ENCODE results near the gene RAB12. TPM values are rescaled to one million over a fixed set of nuclear protein-coding genes. Genes with fewer than 3 reads are reported as not detected.
"Not testable (repeated sequence)": the region's sequence is repeated elsewhere in the genome, so short reads cannot be mapped to it uniquely, and the experiment has no call there.

Gene RAB12, protein sequence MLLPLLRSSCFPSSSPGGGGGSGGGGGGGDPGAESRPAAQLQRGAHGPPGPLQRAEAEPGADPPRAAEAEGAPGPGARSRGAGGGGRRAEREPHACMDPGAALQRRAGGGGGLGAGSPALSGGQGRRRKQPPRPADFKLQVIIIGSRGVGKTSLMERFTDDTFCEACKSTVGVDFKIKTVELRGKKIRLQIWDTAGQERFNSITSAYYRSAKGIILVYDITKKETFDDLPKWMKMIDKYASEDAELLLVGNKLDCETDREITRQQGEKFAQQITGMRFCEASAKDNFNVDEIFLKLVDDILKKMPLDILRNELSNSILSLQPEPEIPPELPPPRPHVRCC
- total RNA-seq (ENCODE audit: insufficient read depth, low replicate concordance): 78.5 TPM

DNA sequence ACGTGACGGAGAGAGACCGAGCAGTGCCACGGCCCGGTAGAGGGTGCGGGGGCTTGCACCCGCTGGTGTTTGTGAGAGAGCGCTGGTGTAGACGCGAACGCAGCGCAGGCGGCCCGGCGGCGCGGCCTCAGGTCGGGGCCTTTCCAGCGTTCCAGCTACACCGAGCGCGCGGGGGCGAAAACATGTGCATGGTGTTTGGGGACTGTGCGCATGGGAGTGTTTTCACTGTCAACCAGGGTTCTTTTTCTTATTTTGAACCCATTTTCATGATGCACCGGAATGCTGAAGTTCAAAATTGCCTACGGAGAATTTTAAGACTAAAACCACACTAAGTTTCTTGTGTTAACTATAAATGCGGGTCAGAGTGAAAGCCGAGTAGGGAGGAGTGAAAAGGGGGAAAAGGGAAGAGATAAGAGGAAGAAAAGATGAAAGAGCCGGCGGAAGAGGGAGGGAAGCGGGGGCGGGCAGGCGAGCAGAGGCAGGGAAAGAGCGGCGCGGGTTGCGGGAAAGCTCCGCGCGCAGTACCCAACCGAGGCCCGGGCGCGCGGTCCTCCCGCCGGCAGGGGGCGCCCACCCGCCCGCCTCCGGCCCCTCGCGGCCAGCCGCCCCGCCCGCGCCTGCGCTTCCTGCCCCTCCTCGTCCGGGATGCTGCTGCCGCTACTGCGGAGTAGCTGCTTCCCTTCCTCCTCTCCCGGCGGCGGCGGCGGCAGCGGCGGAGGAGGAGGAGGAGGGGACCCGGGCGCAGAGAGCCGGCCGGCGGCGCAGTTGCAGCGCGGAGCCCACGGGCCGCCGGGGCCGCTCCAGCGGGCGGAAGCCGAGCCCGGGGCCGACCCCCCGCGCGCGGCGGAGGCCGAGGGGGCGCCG, at the start of gene RAB12:
RAB12 (plus strand) TSS at position 643 of the 864 bp plus-strand sequence; CDS start at position 646, 3 bp downstream.
- DNase-seq (ENCODE audit: low spot score): peak; percentile 83

DNA sequence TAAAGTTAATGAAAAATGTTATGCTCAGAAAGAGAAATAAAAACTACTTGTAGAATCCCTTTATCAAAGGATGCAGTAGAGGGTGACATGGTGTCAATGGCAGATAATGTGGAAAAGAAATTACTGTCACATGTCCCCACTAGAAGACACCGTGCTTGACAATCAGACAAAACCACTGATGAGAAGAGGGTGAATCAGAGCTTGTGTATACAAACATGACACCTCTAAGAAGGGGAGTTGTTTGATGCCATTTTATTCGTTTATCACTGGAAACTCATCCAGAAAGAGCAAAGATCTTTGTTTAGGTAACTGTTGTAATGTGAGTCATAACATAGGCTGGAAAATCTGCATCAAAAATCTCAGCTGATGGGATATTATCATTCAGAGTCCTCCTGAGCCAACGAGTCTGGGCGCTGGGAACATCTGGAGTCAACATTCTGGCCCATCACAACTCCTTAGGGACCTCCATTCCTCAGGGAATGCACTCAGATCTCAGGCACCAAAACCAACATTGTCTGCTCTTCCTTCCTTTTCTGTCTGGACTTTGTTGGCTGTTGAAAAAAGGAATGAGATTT, 49.5 kb upstream of the RAB12 start:
- no peak for DNase-seq (ENCODE audit: low spot score)

DNA sequence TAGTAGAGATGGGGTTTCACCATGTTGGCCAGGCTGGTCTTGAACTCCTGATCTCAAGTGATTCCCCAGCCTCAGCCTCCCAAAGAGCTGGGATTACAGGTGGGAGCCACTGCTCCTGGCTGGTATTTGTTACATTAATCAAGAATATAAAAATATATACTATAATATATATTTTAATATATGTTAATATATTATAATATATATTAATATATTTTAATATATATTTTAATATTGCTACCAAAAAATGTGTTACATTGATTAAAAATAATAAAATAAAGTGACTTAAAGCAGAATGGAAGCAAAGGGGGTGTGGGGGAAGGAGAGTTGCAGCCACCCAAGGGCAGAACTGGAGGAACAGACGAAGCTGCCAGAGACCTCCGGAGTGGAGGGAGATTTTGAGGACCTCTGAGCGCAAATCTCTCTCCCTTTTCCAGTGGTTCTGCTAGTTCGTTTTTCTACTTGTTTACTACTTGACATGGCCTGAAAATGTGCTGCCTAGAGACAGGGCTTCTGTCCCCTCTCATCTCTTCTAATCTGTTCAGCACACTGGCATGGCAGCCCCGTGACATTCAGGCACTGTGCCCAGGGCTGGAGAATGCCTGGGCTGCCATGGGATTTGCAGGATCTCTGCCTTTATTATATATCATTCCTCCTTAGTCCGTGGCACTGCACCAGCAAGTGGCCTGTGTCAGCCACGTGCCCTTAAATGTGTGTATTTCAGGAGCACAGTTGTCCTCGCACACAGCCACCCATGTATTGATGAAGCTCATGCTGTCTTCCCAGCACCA, 47.9 kb upstream of the RAB12 start:
- no peak for DNase-seq (ENCODE audit: low spot score)

DNA sequence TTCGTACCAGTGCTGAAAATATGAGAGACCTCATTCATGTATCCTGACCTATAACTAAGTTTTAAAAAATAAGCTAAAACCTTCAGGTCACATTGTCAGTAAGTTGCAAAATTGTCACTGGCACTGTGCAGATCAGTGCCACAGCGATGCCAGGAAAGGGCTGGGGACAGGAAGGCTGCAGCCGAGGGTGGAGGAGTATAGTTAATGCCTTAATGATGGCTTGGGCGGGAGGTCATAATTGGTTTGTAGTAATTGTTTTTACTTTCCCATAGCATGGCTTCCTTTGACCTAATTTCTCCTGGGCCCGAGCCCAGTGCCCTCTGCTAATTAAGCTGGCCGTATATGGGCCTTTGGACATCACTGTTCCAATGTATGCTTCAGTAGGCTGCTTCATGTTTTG, 47.2 kb upstream of the RAB12 start:
- no peak for DNase-seq (ENCODE audit: low spot score)

DNA sequence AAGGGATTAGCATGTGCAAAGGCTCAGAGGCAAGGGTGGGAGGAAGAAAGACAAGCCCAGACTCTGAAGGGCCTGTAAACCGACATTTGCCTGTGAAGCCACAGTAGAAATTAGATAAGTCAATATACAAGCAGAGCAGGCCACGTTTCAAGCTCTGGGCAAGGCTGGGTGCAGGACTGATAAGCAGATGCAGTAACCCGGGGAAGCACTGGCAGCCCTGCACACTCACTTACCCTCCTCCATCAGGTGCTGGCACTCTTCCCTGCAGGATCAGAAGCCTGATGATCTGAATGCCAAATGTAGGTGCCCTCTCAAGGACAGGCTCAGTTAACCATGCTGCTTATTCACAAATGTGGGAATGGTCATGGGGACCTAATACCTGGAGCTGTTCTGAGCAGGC, 46.3 kb upstream of the RAB12 start:
- no peak for DNase-seq (ENCODE audit: low spot score)

DNA sequence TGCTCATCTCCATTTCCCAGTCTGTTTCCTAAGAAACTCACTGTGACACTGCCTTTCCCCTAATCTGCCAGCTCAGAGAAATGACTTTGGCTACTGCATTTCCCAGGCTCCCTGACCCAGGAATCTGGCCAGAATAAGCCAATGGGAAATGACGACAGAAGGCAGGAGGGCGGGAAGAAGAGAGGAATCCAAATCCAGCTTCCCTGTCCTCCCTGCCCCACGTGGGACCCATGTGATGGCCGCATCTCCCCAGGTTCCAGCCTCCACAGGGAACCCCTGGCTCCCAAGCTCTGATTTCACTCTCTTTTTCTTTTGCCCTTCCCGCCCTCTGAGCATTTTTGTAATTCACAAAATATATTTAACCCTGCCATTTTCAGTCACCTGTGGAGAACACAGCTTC, 37.8 kb upstream of the RAB12 start:
- no peak for DNase-seq (ENCODE audit: low spot score)

DNA sequence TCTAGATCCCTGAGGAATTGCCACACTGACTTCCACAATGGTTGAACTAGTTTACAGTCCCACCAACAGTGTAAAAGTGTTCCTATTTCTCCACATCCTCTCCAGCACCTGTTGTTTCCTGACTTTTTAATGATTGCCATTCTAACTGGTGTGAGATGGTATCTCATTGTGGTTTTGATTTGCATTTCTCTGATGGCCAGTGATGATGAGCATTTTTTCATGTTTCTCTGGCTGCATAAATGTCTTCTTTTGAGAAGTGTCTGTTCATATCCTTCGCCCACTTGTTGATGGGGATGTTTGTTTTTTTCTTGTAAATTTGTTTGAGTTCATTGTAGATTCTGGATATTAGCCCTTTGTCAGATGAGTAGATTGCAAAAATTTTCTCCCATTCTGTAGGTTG, 35.5 kb upstream of the RAB12 start:
- not testable (repeated sequence) for DNase-seq (ENCODE audit: low spot score)

DNA sequence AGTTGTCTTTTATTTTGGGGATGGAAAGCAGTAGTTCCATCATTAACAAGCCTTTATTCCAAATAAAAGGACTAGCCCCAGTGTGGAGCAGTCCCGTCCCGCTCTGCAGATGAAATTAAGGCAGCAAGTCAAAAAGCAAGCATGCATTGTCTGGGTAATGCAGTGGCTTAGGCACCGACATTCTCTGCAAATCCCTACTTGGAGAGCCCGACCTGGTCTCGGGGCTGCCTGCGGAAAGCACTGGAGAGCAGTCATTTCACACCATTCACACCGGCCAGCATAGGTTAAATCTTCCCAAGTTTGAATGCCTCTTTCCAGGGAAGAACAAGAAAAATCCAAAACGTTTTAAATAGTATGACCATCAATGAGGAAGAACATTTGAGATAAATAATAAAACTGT, 24.4 kb upstream of the RAB12 start:
- DNase-seq (ENCODE audit: low spot score): no peak

DNA sequence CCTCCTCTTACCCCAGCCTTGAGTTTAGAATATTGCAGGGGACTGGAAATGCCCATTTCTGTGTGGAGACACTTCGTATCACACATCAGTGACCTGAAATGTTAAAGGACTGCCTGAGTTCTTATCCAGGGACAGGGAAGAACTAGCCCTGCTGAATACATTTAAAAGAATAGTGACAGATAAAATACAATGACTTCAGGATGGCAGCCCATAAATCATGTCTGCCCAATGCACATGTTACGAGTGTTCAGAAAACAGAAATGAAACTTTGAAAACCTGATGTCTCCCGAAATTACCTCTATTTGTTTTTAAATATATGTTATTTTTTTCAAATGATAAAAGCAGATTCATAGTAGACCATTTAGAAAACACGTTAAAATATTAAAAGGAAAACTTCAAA, 22.3 kb upstream of the RAB12 start:
- DNase-seq (ENCODE audit: low spot score): no peak

DNA sequence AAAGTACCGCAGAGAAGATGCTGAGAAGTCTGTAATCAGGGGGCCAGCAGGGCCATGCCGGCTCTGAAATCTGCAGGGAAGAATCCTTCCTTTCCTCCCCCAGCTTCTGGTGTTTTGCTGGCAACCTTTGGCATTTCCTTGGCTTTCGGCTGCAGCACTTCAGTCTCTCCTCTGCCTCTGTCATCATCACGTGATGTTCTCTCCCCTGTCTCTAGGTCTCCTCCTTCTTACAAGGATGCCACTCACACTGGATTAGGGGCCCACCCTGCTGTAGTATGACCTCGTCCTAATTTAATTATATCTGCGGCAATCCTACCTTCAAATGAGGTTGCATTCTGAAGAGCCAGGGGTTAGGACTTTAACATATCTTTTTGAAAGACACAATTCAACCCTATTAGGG, 13.8 kb upstream of the RAB12 start:
- DNase-seq (ENCODE audit: low spot score): no peak

DNA sequence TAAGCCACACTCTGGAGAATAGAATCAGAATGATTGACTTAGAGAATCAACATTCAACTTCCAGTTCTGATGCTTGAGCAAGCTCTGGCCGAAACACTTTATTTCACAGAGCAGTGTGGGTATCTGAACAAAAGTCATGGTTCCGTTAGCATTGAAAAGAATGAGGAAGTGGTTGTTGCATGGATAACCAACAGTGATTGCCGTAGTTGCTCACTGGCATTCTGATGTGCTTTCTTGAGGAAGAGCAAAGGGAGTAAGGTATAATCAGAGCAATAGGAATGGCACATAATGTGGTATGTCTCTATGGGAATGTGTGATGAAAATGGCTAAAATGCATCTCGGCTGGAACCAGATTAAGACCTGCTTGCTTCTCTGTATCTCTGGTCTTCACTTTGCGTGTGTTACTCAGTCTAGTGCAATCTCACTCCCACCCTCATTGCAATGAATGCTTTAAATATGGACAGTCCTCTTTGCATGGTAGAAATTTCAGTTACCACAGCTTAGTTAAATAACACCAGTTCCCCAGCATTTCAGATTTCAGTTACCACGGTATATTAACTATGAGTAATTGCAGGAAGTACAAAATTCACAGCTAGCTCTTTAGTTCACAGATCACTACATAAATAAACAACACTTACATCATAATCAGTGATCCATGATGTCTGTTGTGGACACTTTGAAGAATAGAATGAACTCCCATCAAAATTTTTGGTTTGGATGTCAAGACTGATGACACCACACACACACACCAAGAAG, 7.8 kb upstream of the RAB12 start:
- DNase-seq (ENCODE audit: low spot score): no peak

DNA sequence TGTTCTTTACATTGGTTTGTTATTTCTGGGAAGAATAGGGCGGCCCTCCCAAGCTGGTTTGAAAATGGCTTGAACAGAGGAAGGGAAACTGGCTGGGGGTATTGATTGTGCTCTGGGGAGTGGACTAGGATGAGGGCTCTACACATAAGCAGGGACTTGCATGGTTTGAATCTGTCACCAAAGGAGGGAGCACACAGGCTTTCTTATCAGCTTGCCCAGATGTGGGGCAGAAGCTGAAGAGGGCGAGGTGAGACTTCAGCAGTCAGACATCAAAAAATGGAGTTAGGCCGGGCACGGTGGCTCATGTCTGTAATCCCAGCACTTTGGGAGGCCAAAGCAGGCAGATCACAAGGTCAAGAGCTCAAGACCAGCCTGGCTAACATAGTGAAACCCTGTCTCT, 7.2 kb upstream of the RAB12 start:
- no peak for DNase-seq (ENCODE audit: low spot score)

DNA sequence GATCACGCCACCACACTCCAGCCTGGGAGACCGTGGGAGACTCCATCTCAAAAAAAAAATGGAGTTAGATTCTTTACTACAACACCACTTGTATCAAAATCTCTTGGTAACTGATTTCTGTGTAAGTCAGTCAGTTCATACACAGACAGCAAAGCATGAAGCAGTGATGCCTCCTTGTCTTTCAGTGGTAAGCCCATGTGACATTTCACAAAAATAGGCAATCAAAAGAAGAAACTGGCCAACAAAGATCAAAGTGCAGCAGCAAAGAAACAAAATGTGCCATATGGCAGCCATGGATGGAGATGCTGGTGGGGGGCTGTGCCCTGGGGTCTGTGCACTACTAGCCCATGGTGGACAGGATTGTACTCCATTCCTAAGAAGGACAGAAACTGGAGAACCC, 6.7 kb upstream of the RAB12 start:
- no peak for DNase-seq (ENCODE audit: low spot score)

DNA sequence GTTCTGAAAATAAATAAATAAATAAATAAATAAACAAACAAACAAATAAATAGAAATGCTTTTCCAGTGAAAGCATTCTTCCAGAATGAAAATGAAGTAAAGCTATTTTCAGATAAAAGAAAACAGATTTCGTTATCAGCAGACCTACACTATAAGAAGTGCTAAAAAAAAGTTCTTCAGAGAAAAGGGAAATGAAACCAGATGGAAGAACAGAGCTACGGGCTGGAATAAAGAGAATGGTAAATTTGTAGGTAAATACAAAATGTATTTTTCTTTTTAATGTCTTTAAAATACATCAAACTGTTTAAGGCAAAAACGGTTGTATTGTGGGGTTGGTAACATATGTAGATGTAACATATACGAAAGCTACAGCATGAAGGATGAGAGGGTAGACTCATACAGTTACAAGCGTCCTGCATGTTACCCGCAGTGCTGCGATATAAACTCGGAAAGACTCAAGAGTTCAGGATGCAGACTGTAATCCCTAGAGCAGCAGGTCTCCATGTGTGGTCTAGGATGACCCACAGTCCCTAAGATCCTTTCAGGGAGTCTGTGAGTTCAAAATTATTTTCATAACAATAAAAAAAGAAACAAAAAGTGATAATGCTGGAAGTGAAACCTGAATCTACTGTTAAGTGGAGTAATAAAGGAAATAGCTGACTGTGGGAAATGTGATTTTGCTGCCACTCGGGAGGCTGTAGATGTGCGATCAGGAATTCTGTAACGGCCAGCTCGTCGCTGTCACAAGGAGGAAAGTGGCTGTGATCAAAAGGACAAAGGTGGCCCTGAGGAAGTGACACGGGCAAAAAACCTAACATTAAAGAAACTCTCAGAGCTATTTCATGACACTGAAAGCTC, 5.3 kb upstream of the RAB12 start:
- DNase-seq (ENCODE audit: low spot score): no peak

DNA sequence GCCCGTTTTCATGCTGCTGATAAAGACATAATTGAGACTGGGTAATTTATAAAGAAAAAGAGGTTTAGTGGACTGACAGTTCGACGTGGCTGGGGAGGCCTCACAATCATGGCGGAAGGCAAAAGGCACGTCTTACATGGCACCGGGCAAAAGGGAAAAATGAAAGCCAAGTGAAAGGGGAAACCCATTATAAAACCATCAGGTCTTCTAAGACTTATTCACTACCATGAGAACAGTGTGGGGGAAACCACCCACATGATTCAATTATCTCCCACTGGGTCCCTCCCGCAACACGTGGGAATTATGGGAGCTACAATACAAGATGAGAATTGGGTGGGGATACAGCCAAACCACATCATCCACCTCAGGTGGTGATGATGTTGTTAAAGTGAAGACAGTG, 3.3 kb upstream of the RAB12 start:
- no peak for DNase-seq (ENCODE audit: low spot score)

DNA sequence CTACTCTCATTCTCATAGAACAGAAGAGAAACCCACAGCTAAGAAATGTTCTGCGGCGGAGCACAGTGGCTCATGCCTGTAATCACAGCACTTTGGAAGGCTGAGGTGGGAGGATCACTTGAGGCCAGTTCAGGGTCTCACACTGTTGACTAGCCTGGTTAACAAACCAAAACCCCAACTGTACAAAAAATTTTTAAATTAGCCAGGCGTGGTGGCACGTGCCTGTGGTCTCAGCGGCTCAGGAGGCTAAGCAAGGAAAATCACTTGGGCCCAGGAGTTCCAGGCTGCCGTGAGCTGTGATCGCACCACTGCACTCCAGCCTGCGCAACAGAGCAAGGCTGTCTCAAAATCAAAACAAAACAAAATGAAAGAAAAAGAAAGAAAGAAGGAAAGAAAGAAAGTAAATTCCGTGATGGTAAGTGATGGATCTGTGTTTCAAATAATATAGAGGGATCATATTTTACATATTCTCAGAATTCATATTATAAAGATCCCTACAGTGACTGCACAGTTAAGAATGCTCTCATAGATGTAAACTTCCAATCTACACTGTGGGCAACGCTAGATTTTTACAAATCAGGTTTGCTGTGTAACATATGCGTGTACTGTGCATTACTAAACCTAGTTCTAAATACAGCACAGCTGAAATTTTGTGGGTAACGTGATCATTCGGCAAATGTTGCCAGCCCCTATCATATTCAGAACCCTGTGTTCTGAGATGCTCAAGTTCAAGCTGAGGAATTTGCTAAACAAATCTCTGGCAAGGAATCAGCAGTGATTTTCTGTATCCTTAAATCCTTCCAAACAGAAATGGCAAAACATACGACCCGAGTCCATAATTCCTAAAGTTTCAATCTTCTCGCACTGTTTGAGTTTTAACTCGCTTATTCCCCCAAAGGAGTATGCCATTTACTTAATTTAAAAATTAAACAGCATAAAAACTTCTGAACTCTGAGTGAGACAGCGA, 1.2 kb upstream of the RAB12 start:
- DNase-seq (ENCODE audit: low spot score): peak; percentile 76

DNA sequence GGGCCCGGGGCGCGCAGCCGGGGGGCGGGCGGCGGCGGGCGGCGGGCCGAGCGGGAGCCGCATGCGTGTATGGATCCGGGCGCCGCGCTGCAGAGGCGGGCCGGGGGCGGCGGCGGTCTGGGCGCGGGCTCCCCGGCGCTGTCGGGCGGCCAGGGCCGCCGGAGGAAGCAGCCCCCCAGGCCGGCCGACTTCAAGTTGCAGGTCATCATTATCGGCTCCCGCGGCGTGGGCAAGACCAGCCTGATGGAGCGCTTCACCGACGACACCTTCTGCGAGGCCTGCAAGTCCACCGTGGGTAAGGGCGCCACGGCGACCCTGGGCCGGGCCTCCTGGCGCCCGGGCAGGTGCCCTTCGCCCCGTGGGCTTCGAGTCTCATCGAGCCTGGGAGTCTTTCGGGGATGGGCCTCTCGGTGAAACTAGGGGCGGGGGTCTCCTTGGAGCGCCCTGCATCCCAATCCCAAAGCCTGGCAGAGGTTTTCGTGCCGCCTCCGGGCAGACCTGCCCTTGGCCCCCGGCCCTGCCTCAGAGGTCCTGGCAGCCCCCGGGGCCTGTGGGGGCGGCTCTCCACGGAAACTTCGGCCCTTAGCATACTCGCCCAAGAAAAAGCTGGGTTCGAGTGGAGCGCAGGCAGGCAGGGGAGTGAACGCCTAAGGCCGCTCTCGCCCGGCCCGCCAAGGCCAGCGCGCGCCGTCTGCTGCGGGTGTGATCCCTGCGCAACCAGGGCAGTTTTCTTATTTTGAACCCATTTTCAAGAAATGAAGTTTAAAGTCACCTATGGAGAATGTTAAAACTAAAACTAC, 622 bp downstream of the RAB12 start:
- no peak for DNase-seq (ENCODE audit: low spot score)

DNA sequence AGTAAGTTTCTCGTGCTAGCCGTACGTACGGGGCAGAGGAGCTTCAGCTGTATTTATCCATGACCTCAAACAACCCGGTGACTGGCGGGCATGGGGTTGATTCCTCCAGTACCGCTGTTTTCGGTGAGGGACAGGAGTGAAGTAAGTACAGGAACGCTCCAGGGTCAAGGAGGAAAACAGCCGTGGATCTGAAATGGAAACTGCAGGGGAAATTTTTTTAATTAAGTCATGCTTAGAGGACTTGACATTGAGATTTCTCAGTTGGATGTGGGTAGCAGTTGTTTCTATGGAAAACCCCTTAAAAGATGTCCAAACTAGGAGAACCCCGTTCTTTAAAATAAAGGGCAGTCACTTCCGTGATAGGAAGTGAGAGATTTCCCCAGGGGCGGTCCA, 1.2 kb downstream of the RAB12 start:
- no peak for DNase-seq (ENCODE audit: low spot score)

Data from umbilical cord (tissue), 2 donors.